Daoy (cell line): ENCODE data around the gene MYL6B. TPM values are rescaled to one million over a fixed set of nuclear protein-coding genes. Genes with fewer than 3 reads are reported as not detected.
"Not testable (repeated sequence)": the region's sequence is repeated elsewhere in the genome, so short reads cannot be mapped to it uniquely, and the experiment has no call there.

Experiments
- DNase-seq: peaks from one replicate; pipeline ENCODE4 v3.0.0-alpha.2; 2015; ENCODE audit warnings: low read depth
- total RNA-seq: library from RNA; depleted of rRNA; stranded (reverse); fragments of >200 nt; shearing (Covaris generic); gene quantifications from 2 replicates; pipeline ENCODE4 v1.2.3, GENCODE V29; 2014; rRNA removed

Gene MYL6B
- 148 and 156 TPM in 2 replicates for total RNA-seq

DNA sequence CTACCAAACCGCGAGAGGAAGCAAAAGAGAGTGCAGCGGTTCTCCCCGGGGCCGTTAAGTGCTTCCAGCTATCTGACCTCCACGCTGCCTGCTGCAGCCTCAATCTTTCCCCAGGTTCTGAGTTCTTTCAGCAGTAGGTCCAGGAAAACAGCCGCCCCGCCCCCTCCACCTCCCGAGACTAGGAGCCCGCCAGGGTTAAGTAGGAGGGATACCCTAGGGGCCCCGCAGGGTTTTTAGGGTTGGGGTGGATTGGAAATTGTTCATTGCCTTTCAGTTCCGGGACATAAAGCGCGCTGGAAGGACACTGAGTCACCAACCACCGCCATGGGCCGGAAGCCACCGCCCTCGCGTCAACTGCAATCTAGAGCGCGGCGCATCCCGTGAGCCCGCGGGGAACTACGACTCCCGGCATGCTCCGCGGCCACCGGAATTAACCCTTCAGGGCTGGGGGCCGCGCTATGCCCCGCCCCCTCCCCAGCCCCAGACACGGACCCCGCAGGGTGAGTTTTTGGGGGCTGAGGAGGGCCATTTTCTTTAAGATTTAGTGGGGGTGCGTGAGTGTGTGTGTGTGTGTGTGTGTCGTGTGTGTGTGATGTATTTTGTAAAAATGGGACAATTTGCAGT is at the start of gene MYL6B:
MYL6B (plus strand) TSS at position 456 of the 624 bp plus-strand sequence. CDS start 1,332 bp downstream, outside the sequence.
- peak; percentile 98 for DNase-seq

DNA sequence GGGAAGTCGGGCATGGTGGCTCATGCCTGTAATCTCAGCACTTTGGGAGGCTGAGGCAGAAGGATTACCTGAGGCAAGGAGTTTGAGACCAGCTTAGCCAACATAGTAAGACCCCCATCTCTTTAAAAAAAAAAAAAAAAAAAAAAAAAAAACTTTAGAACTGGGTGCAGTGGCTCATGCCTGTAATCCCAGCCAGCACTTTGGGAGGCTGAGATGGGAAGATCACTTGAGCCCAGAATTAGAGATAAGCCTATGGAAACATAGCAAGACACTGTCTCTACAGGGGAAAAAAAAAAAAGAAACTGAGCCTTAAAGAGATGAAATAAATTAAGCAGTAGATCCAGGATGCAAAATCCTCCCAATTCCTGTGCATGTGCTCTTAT is 49.7 kb upstream of the MYL6B start:
- no peak for DNase-seq

DNA sequence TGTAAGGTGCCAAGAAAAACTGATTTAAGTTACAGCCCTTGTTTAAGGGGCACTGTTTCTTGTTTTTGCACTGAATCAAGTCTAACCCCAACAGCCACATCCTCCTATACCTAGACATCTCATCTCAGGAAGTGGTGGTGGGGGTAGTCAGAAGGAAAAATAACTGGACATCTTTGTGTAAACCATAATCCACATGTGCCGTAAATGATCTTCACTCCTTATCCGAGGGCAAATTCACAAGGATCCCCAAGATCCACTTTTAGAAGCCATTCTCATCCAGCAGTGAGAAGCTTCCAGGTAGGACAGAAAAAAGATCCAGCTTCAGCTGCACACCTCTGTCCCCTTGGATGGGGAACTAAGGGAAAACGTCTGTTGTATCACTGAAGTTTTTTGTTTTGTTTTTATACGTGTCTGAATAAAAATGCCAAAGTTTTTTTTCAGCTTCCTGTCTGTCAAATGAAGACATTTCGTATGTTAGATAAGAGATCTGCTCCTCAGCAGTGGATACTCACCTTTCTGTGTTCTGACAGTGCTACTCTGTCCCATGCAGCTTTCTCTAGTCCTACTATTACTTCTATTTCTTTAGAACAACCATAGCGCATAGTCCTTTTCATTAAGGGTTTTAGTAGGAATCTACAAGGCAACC is 49.2 kb upstream of the MYL6B start:
- DNase-seq = no peak

DNA sequence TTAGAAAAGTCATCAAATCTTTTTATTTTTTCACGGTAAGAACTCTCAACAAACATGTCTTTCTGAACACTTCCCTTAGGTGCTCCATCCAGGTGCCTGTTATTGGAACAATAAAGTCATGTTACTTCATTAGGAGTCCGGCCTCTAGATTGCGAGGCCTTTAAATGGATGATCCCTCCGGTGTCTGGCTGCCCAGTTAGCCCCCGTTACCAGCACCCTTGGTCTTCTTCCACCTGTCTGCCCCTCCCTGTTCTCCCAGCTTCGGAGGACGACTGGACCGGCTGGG is 48.6 kb upstream of the MYL6B start:
- no peak for DNase-seq

DNA sequence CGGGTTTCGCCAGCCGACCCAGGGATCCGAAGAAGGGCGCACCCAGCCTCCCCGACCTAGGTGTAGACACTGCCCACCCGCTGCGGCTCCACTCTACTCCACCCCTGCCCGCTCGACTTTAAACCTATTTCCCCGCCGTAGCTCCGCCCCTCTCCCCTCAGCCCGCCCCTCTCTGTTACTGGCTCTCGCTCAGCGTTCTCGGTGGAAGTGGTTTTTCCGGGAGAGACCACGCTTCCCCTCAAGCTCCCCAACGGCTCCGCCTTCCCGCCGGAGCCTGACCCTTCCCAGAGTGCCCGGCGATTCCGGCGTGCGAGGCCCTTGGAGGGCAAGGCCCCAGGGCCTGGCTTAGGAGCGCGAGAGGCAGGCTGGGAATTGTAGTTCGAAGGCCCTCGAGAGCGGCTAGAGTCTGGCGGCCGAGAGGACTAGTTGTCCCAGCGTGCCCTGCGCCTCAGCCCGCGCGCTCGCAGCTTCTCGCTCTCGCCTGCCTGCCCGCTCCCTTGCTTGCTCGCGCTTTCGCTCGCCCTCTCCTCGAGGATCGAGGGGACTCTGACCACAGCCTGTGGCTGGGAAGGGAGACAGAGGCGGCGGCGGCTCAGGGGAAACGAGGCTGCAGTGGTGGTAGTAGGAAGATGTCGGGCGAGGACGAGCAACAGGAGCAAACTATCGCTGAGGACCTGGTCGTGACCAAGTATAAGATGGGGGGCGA is 48.1 kb upstream of the MYL6B start, which contains the start of gene PA2G4:
PA2G4 (plus strand) TSS at position 451 of the 706 bp plus-strand sequence; CDS start at position 630, 179 bp downstream.
- peak; percentile 100 for DNase-seq

DNA sequence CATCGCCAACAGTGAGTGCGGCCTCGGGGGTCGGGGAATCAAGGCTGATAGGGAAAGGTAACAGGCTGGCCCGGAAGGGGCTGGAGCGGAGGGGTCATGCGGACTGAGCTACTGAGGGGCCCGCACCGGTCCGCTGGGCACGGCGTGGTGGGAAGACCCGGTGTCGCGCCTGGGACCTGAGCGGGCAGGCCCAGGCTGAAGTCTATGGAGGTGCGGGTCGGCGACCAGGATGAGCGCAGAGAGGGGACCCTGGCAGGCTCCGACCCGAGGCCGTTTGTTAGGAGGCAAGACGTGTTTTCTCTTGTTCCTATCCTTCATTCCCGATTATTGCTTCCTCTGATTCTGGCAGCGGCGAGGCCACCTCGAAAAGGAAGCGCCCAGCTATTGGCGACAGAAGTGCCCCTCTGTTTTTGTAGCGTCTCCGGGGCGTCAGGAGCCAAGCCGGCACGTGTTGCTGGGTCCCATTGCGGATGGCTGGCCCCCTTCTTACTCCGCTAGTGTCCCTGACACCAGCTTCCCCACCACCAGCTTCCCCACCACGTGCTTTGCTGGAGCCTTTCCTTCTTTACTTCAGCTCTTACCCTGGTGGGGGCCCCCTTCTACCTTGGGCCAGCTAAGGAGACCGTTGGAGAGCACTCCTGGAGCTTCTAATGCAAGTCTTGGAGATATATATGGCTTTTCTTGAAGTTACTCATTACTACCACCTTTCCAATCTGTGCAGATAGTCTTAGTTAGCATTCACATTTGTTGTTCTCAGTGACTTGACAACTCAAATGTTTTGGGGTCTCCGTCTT is 47.4 kb upstream of the MYL6B start:
- DNase-seq = peak; percentile 27

DNA sequence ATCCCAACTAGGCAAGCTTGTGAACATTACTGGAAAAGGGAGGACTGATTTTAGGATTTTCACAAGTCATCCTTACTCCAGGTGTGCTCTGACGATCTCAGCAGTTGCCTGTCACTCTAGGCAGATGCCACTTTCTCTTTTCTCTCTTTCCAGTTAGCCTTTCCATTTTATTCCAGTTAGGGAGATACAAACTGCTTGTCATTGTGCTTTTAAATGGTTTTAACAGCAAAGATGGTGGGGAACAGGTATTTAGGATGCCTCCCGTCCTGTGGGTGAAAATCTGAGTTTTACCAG is 46.8 kb upstream of the MYL6B start:
- no peak for DNase-seq

DNA sequence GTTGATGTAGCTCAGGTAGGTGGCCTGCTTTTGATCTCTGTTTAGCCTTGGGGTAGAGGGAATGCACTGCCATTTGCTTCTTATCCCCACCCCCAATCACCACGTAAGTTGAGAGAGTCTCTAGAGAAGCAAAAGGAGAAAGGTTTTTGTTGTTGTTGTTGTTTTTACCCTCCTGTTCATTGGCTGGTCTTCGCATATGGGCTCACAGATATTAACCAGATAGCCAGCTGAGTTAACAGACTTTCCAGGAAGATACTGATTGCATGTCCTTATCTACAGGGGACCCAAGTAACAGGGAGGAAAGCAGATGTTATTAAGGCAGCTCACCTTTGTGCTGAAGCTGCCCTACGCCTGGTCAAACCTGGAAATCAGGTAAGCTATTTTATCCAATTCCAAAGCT is 45.1 kb upstream of the MYL6B start:
- DNase-seq = no peak

DNA sequence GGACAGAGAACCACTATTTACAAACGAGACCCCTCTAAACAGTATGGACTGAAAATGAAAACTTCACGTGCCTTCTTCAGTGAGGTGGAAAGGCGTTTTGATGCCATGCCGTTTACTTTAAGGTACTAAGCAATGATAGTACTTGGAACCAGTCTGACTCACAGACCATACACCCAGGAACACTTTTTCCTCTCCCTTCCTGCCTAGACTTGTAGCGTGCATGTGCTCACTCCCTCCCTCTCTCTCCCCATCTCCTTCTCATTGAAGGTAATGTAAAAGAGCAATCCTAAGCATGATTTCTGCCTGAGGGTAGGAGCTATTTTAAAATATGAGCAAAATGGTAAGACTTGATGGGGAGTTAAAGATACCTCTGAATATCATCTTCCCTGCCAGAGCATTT is 41.8 kb upstream of the MYL6B start:
- no peak for DNase-seq

DNA sequence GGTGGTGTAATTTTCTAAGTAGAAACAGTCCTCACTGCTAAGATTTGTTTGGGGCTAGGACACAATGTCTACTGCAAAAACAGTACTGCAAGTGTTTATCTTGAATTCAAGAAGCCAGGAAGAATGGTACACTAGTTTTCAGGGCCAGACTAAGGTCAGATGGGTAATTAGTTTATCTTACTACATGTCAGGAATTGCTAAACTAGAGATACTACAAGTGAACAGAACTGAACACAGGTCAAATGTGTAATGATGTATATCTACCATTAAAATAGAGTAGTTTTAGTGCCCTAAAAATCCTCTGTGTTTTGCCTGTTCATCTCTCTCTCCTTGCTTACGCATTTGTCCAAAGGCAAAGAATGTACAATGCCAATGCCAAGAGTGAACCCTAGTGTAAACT is 38.3 kb upstream of the MYL6B start:
- no peak for DNase-seq

DNA sequence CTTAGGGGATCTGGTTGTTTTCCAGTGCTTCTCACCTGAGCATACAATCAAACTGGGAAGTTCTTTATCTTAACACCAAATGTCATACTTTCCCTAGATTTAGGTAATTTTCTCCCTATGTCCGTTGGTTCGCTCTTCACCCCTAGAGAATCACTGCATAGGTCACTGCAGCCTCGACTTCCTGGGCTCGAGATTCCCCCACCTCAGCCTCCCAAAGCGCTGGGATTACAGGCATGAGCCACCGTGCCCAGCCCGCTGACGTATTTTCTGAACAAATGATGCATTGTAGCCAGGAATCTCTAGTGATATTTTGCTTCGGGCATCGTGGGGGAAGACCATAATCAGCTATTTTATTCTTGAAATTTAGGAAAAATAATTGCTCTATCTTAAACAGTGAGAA is 37.1 kb upstream of the MYL6B start:
- peak; percentile 57 for DNase-seq

DNA sequence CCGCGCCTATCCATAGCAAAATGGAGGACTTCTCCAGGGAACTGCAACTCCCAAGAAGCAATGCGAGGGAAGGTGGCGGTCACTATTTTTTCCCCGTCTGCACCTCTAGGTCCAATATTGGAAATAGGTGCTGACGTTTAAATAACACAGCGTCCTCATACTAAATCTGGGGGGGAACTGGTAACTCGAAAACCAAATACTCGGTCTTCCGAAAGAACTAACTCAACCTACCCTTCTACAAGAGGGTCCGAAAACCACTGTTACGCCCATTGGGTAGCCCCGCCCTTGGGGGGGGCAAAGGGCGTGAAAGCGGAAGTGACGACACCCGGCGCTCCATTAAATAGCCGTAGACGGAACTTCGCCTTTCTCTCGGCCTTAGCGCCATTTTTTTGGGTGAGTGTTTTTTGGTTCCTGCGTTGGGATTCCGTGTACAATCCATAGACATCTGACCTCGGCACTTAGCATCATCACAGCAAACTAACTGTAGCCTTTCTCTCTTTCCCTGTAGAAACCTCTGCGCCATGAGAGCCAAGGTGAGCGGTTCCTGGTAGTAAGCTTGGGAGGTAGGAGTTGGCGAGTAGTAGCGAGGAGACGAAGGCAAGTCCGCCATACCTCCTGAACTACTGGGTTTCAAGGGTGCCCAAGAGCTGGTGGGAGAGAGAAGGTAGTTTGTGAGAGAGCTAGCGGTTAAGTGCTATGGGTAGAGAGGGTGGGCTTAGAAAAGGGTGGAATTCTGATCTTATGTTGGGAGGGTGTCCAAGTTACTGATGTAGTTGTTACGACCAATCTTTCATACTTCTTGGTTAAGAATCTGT is 35.9 kb upstream of the MYL6B start, which contains the start of gene RPL41:
RPL41 (plus strand) TSS at position 367 of the 815 bp plus-strand sequence.
- DNase-seq = peak; percentile 95

DNA sequence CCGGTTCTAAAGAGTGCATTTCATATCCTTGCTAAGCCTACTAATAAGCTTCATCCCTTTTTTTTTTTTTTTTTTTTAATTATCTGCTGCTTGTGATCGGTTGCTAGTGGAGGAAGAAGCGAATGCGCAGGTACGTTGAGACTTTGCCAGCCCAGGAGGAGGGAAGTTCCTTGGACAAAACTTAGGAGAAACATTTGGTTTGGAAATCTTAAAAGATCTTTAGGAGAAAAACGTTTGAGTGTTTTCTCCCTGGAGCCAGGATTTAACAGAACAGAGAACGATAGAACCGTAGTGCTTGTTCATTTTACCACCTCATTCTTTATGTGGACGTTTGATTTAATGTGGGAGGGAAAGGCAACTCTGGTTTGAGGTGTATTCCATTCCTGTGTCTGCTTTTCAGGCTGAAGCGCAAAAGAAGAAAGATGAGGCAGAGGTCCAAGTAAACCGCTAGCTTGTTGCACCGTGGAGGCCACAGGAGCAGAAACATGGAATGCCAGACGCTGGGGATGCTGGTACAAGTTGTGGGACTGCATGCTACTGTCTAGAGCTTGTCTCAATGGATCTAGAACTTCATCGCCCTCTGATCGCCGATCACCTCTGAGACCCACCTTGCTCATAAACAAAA is 35.2 kb upstream of the MYL6B start:
- DNase-seq = not testable (repeated sequence)

DNA sequence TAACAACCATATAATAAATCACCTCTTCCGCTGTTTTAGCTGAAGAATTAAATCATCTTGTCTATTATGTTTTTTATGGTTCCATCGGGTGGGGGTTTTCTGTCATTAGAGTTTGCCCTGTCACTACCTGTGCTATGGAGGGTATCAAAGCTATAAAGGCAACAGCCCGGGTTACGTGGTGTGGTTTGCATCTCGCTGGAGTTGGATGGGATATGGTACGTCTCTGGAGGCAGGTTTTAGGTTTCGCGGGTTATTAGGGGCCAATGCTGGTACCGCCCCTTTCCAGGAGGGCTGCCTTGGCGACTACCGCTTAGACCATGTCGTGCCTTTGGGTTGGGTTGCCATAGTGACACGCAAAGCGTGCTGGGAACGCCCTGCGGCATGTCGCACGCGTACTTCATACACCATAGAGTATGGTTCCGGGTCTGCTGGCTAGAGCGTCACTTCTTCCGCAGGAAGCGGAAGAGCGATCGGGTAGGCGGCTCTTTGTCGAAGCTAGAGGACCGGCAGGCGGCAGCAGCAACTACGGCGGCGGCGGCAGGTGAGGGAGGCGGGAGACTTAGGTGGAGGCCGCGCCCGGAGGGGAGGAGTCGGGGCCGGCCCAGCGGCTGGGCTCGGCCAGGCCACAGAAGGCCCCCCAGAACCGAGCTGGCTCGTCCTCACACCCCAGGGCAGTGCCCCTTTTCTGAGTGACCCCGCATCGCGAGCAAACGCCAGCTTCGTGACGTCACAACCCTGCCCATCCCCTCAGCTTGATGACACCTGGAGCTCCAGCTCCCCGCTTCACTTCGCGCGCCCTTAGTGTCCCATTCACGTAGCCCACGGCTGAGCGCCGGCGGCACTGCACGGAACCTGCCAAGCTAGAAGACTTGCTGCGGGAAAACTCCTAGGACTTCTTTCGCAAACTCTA is 34.4 kb upstream of the MYL6B start, which contains the start of gene ZC3H10:
ZC3H10 (plus strand) TSS at position 489 of the 910 bp plus-strand sequence. CDS start 2,297 bp downstream, outside the sequence.
- DNase-seq = peak; percentile 100

DNA sequence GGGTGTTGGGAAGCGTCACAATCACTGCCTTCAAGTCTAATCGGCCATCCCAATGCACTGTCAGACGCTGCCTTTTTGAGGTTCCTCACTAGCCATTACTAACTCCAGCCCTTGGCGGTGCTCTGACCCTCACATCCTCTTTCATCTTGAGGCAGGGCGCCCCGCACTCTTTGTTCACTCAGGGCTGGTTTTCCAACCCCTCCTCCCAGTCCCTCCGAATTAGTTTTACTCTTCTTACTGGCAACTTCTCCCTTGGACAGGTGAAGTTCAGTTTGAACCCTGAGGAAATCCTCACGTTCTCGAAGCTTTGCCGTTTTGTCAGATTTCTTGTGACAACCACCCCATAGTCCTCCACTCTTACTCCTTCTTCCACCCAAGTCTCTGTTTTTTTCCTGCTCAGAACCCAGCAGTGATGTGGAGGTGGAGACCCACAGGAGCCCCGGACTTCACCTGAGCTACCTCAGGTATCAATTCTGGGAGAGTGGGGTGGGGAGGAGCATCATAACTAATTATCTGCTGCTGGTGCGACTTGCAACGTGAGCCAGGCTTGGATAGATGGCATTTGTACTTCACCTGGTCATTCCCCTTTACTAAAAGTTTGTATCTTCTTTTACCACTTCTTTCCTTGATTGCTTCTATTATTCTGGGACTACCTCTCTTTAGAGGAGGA is 33.6 kb upstream of the MYL6B start:
- DNase-seq = no peak

DNA sequence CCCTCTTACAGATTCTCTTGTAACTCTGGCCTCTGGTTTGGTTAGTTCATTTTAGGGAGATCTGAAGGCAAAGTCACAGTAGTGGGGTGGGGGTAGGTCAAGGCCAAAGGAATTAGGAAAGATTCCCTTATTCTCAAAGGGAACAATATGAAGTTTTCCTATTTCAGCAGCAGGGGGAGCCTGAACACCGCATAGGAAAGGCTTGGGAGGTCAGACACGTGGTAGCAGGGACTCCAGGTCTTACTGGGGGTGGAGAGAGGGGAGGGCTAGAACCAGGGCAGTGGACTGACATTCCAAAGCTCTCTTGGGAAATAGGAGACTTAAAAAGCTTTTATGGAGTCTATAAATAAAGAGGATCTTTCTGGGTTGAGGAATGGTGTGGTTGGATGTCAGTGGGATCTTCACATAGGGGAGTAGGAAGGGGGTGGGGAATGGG is 33.0 kb upstream of the MYL6B start:
- DNase-seq = peak; percentile 90

DNA sequence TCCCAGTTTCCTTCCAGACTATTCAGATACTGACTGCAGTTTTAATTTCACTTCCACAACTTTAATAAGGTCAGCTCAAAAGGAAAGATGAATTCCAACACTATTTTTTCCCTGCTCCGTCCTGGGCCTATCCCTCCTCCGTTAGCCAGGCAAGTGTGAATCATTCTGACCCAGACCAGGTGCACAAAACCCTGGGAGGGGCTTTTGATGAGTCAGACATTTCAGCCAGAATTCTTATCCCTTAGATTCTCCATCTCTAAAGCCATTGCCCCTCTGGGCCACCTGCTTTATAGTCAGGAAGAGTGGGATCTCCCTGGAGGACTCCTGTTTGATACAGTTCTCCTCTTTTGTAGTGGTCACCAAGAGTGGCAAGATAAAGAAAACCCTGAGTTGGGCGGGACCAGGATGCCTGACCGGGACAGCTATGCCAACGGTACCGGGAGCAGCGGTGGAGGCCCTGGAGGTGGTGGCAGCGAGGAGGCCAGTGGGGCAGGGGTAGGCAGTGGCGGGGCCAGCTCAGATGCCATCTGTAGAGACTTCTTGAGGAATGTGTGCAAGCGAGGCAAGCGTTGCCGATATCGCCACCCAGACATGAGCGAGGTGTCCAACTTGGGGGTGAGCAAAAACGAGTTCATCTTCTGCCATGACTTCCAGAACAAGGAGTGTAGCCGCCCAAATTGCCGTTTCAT is 32.1 kb upstream of the MYL6B start:
- DNase-seq = peak; percentile 42

DNA sequence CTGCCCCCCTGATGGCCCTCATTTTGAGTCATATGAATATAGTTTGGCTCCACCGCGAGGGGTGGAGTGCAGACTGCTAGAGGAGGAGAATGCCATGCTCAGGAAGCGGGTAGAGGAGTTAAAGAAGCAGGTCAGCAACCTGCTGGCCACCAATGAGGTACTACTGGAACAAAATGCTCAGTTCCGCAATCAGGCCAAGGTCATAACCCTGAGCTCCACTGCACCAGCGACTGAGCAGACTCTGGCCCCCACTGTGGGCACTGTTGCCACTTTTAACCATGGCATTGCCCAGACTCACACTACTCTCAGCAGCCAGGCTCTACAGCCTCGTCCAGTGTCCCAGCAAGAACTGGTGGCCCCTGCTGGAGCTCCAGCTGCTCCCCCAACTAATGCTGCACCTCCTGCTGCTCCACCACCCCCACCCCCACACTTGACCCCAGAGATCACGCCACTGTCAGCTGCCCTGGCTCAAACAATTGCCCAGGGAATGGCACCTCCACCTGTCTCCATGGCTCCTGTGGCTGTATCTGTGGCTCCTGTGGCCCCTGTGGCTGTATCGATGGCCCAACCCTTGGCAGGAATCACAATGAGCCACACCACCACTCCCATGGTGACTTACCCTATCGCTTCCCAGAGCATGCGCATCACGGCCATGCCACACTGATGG is 31.1 kb upstream of the MYL6B start:
- no peak for DNase-seq
